HL-60 (cell line): ENCODE results near the gene JARID2.

ENCODE experiments used
- CTCF ChIP-seq: IDR thresholded peaks from one replicate; pipeline ENCODE4 v1.5.1; 2011; ENCODE audit warnings: low read length, control low read depth, inconsistent platforms; ENCODE audit not compliant: insufficient read depth
- POLR2AphosphoS5 ChIP-seq: IDR thresholded peaks from 2 replicates; pipeline ENCODE4 v1.6.1; 2012; ENCODE audit warnings: low read depth
- REST ChIP-seq: IDR thresholded peaks from 2 replicates; pipeline ENCODE4 v1.6.1; 2012; ENCODE audit warnings: low read depth; ENCODE audit not compliant: insufficient replicate concordance

GRCh38 chr6:15551262-15551661 is 305.4 kb downstream of the JARID2 start:
- TF ChIP-seq CTCF: no peak
- TF ChIP-seq POLR2AphosphoS5: no peak
- TF ChIP-seq REST: no peak
